Endothelial cell of umbilical vein (primary cell): ENCODE data around the gene TPMT. TPM values are rescaled to one million over a fixed set of nuclear protein-coding genes. Genes with fewer than 3 reads are reported as not detected.

Source experiments
- BruUV-seq: library from RNA; stranded (reverse); fragments of 400-500 nt; replicated peaks from 2 replicates; lab custom pipeline; 2021; lab: Mats Ljungman, UMichigan
- CTCF ChIA-PET: fragments of 300-600, 350-600 bp; sonication (Branson Sonifier 250); formaldehyde crosslinking; loops from one replicate; lab custom pipeline; 2021; ENCODE audit warnings: antibody characterized with exemption, inconsistent platforms; lab: Charles Lee
- POLR2A ChIA-PET: fragments of 300-600, 350-600 bp; sonication (Branson Sonifier 250); formaldehyde crosslinking; loops from one replicate; lab custom pipeline; 2021; ENCODE audit warnings: antibody characterized with exemption, inconsistent platforms; lab: Charles Lee
- DNase-seq: peaks from one replicate; pipeline ENCODE4 v3.0.0-alpha.2; 2011; ENCODE audit warnings: low read depth, low spot score
- FAIRE-seq: peaks from 2 replicates; lab custom pipeline; 2011; peaks lifted over from hg19 to GRCh38; lab: Jason Lieb, UNC
- H2AFZ ChIP-seq: 2 replicates; pipeline ENCODE4 v1.6.0; 2012; ENCODE audit warnings: low read depth, low read length, control low read depth, inconsistent platforms
- H3K27ac ChIP-seq: 2 replicates; pipeline ENCODE4 v1.5.1; 2011; ENCODE audit warnings: low read depth, mild to moderate bottlenecking, control low read depth, low read length, moderate library complexity; ENCODE audit not compliant: insufficient read depth
- H3K27me3 ChIP-seq, 2 experiments: 2 replicates each; pipeline versions ENCODE4 v1.6.0 to v1.6.1; 2011; ENCODE audit warnings: low read length in 2 of 2, mixed read lengths in 1 of 2; ENCODE audit not compliant: control insufficient read depth in 2 of 2, insufficient read depth in 2 of 2
- H3K36me3 ChIP-seq, 2 experiments: 2 replicates in 1 of 2; 3 replicates in 1 of 2; pipeline ENCODE4 v1.5.1; 2011; ENCODE audit warnings: low read length in 2 of 2, mild to moderate bottlenecking in 1 of 2, moderate library complexity in 1 of 2; ENCODE audit not compliant: control insufficient read depth in 2 of 2, insufficient read depth in 2 of 2; ENCODE audit errors: extremely low read depth in 1 of 2
- H3K4me1 ChIP-seq: 3 replicates; pipeline ENCODE4 v1.5.1; 2011; ENCODE audit warnings: mild to moderate bottlenecking, low read length; ENCODE audit not compliant: control insufficient read depth, insufficient read depth; ENCODE audit errors: extremely low read depth
- H3K4me2 ChIP-seq: 2 replicates; pipeline ENCODE4 v1.6.1; 2011; ENCODE audit warnings: low read length, control low read depth, mixed read lengths; ENCODE audit not compliant: insufficient read depth
- H3K4me3 ChIP-seq, 3 experiments: fragments of 200-600 bp in 1 of 3; sonication (generic), shearing (Covaris generic) in 1 of 3; replicated peaks in 1 of 3; 2 replicates each; pipeline ENCODE4 v1.5.1; 2011 to 2016; ENCODE audit warnings: control low read depth in 3 of 3, low read length in 3 of 3, mild to moderate bottlenecking in 2 of 3, inconsistent platforms in 1 of 3, low read depth in 1 of 3, moderate library complexity in 1 of 3; ENCODE audit not compliant: insufficient read depth in 1 of 3
- H3K79me2 ChIP-seq: 2 replicates; pipeline ENCODE4 v1.6.0; 2012; ENCODE audit warnings: low read length, inconsistent platforms; ENCODE audit not compliant: control insufficient read depth, insufficient read depth
- H3K9ac ChIP-seq: replicated peaks from 2 replicates; pipeline ENCODE3; 2011; ENCODE audit warnings: low read length, control low read depth; ENCODE audit not compliant: insufficient read depth; ENCODE audit errors: extremely low read depth
- H3K9me1 ChIP-seq: replicated peaks from 3 replicates; pipeline ENCODE4 v1.6.0; 2011; ENCODE audit warnings: mild to moderate bottlenecking, low read length; ENCODE audit not compliant: control insufficient read depth, insufficient read depth; ENCODE audit errors: extremely low read depth
- H3K9me3 ChIP-seq: replicated peaks from 2 replicates; pipeline ENCODE4 v1.5.1; 2012; ENCODE audit warnings: low read length, inconsistent platforms; ENCODE audit not compliant: control insufficient read depth, insufficient read depth
- H4K20me1 ChIP-seq: replicated peaks from 2 replicates; pipeline ENCODE3; 2011; ENCODE audit warnings: mild to moderate bottlenecking, low read length; ENCODE audit not compliant: control insufficient read depth, insufficient read depth; ENCODE audit errors: extremely low read depth
- CTCF ChIP-seq, 2 donors: IDR thresholded peaks; 1 replicate in 1 of 2; 2 replicates in 1 of 2; pipeline ENCODE4 v1.5.1; 2011; ENCODE audit warnings: low read length in 2 of 2, mild to moderate bottlenecking in 2 of 2, moderate library complexity in 2 of 2, control low read depth in 1 of 2, inconsistent platforms in 1 of 2, low read depth in 1 of 2; ENCODE audit not compliant: insufficient read depth in 1 of 2; ENCODE audit errors: extremely low read depth in 1 of 2
- EZH2 ChIP-seq: IDR thresholded peaks from 2 replicates; pipeline ENCODE4 v1.6.1; 2012; ENCODE audit warnings: borderline replicate concordance, low read depth, mild to moderate bottlenecking, moderate library complexity, low read length, inconsistent platforms; ENCODE audit not compliant: severe bottlenecking
- FOS ChIP-seq: IDR thresholded peaks from 2 replicates; pipeline ENCODE4 v1.6.1; 2011; ENCODE audit warnings: mild to moderate bottlenecking, low read length, moderate library complexity, borderline replicate concordance; ENCODE audit not compliant: insufficient read depth
- MAX ChIP-seq: IDR thresholded peaks from 2 replicates; pipeline ENCODE4 v1.6.1; 2011; ENCODE audit not compliant: insufficient read depth, insufficient read length
- MYC ChIP-seq: IDR thresholded peaks from one replicate; pipeline ENCODE4 v1.6.1; 2011; ENCODE audit warnings: mild to moderate bottlenecking, low read depth, low read length
- POLR2A ChIP-seq: IDR thresholded peaks from 2 replicates; pipeline ENCODE4 v1.6.1; 2012; ENCODE audit warnings: low read depth, mild to moderate bottlenecking, control low read depth, low read length
- POLR2AphosphoS5 ChIP-seq: IDR thresholded peaks from 2 replicates; pipeline ENCODE4 v1.6.1; 2012; ENCODE audit warnings: low read depth, mild to moderate bottlenecking, control low read depth, low read length, moderate library complexity; ENCODE audit not compliant: insufficient read depth
- dilution Hi-C: fragments of 300-500 bp; cut with MboI; formaldehyde crosslinking; loops from one replicate; pipeline ENCODE4 v1.15.0; 2019; ENCODE audit warnings: low sequenced_read_pairs; ENCODE audit not compliant: extremely low pct_ligation_motif_present
- intact Hi-C: fragments of 100-400 bp; cut with micrococcal nuclease; formaldehyde crosslinking; loops from one replicate; pipeline ENCODE4 v1.10.0; 2022
- polyA plus RNA-seq, 4 experiments: library from polyadenylated mRNA; depleted of rRNA in 3 of 4; stranded (reverse) in 3 of 4; unstranded in 1 of 4; fragments of >200 nt; gene quantifications; 2 replicates each; pipeline versions ENCODE4 v1.2.1 to v1.2.3, GENCODE V29; 2011 to 2012; ENCODE audit warnings: missing spikeins in 1 of 4
- total RNA-seq: library from RNA; stranded (reverse); gene quantifications from 2 replicates; pipeline ENCODE4 v1.2.3, GENCODE V29; 2021

TPMT gene
- total and polyA plus RNA-seq, 2 donors (not counting 3 experiments of a cell fraction or from before 2014, with no cell fraction given) = 6.5 to 11.1 TPM

GRCh38 chr6:18122128-18123093 is 32.5 kb downstream of the TPMT start, which contains the start of gene NHLRC1:
NHLRC1 (minus strand) TSS chr6:18122677; CDS start chr6:18122606, 71 bp downstream.
- no peak within 1 kb of the TSS for H3K27ac ChIP-seq
- FAIRE-seq = peak; percentile 82
- CTCF ChIA-PET = interaction anchor here (0.8 to 3.2 kb wide), 12 partner anchors 9 to 390 kb away, joined by 3 to 24 read pairs (median 3); partner anchors contain the start of gene KIF13A

More at GRCh38 chr6:18122128-18123093, 32.5 kb downstream of the TPMT start, which contains the start of gene NHLRC1:
- Histone ChIP-seq H3K9me1 (no peaks in the 10 kb centered on the region), H3K4me1 (peaks cover 5% of the 10 kb centered on the region), H3K9ac (no peak within 1 kb of the TSS), H3K9me3 (no peaks in the 10 kb centered on the region), H3K36me3 (no peaks in the 10 kb centered on the region), H3K4me3 (peak within 1 kb of the TSS in 1 of 3 experiments; percentile 35), H4K20me1 (no peaks in the 10 kb centered on the region), H3K4me2 (peak within 1 kb of the TSS; percentile 21), H3K27me3 (no peaks in the 10 kb centered on the region), H2AFZ (peak within 1 kb of the TSS; percentile 74), H3K79me2 (no peaks in the 10 kb centered on the region)
- intact Hi-C loops (loop anchor here (1.0 to 5.0 kb wide), 9 partner anchors 80 to 966 kb away; no protein-coding TSS in a partner anchor), dilution Hi-C loops (no loop called here)
- BruUV-seq = no TSS peak
- TF ChIP-seq FOS (no peak), CTCF (IDR thresholded peaks at IDR 0.05; ENCODE audit: extremely low read depth in 1 of 2, insufficient read depth in 1 of 2, low read depth in 1 of 2, low read length in 2 of 2) (peak; percentile 94 to 97), EZH2 (no peak), POLR2AphosphoS5 (peak; percentile 80), MAX (peak; percentile 71), MYC (peak; percentile 46), POLR2A (peak; percentile 65)
- POLR2A ChIA-PET = no interaction called here
- peak; percentile 92 for DNase-seq
